GM18505 (cell line): ENCODE results near the gene BNIP2.

Source experiments
- ATAC-seq: cut with Tn5 transposase; IDR thresholded peaks from one replicate; pipeline ENCODE4 v1.9.1; 2021; ENCODE audit not compliant: unreplicated experiment
- POLR2A ChIP-seq: IDR thresholded peaks from 4 replicates; pipeline ENCODE4 v1.6.1; 2011; ENCODE audit warnings: borderline replicate concordance; ENCODE audit not compliant: insufficient read depth, insufficient read length; ENCODE audit errors: extremely low read depth

The BNIP2 gene

GRCh38 chr15:59688782-59689625, at the start of gene BNIP2:
BNIP2 (minus strand) TSS chr15:59689320; CDS start chr15:59682457, 6,863 bp downstream.
- TF ChIP-seq POLR2A, result peak; percentile 79
- ATAC-seq, result peak; percentile 70

GRCh38 chr15:59738676-59739075, 49.6 kb upstream of the BNIP2 start:
- no peak for ATAC-seq
- TF ChIP-seq POLR2A, result no peak

GRCh38 chr15:59736181-59736580, 47.1 kb upstream of the BNIP2 start:
- no peak for TF ChIP-seq POLR2A

DNA sequence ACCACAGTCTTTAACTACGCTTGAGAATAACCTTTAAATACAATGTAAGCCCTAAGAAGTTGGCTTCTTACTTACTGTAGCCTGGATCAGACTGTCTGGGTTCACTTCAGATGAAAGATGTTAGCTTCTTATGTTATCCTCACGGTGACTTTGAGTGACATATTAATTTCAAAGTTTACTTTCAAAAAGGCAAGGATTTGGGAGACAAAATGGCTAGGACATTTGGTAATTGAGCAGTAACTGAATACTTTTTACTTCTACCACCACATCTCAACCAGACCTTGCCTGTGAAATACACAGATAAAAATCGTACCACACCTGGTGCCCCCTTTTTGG, 36.0 kb upstream of the BNIP2 start:
- TF ChIP-seq POLR2A, result no peak
- ATAC-seq, result no peak

More at GRCh38 chr15:59736181-59736580, 47.1 kb upstream of the BNIP2 start:
- no peak for ATAC-seq

DNA sequence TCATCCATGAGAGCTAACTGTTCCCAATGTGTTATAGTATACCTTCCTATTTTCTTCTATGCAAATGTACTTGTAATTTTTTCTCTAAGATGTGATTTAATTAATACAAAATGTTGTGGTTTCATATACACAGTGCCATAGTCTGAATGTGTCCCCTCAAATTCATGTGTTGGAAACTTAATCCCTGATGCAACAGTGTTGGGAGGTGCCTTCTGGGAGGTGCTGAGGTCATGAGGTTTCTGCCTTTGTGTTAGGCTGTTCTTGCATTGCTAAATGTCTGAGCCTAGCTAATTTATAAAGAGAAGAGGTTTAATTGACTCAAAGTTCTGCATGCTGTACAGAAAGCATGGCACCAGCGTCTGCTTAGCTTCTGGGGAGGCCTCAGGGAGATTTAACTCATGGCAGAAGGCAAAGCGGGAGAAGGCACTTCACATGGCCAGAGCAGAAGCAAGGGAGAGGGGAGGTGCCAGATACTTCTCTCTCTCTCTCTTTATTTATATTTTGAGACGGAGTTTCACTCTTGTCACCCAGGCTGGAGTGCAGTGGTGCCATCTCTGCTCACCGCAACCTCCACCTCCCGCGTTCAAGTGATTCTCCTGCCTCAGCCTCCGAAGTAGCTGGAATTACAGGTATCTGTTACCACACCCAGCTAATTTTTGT, 34.7 kb upstream of the BNIP2 start:
- ATAC-seq, result no peak
- no peak for TF ChIP-seq POLR2A

GRCh38 chr15:59722476-59722875, 33.4 kb upstream of the BNIP2 start:
- ATAC-seq, result no peak
- no peak for TF ChIP-seq POLR2A

DNA sequence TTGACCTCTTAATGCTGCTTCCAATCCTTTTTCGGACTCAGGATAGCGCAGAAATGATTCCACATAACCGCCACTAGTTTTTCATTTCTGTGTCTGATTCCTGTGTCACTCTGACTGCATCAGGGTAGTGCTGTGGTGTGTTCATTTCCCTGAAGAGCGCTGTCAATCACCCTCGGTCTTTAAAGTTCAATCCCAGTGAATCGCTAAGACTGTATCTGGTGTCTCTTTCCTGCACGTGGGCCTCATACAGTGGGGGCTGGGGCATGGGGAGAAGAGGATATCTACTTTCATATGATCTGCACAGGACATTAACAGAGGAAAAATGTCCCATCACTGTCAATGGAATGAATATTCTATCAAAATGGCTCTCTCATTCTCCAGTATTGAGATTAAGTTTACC, 32.9 kb upstream of the BNIP2 start:
- no peak for ATAC-seq
- no peak for TF ChIP-seq POLR2A

DNA sequence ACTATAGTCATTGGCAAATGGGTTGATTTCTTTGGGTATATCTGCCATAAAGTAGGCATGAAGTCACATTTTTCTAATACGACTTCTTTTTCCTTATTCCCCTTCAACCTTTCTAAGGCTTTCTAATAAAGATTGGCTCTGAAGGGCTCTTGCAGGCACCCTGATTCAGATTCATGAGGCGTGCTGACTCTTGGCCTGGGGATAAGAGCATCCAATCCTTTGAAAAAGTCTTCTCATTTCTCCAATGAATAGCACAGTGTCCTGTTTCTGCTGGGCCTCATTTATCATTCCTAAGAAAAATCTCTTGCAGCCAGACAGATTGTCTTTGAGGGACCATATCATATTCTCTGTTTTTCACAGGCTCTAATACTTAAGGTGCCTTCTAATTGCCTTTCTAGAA, 32.3 kb upstream of the BNIP2 start:
- ATAC-seq, result no peak
- TF ChIP-seq POLR2A, result no peak

DNA sequence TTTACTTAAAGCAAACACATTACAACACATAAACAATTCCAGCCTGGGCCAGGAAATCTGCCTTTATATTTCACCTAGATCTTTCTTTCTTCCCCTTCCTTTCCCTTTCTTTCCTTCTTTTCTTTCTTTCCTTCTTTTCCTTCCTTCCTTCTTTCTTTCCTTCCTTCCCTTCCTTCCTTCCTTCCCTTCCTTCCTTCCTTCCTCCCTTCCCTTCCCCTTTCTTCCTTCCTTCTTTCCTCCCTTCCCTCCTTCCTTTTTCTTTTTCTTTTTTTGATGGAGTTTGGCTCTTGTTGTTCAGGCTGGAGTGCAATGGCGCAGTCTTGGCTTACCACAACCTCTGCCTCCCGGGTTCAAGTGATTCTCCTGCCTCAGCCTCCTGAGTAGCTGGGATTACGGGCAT, 24.1 kb upstream of the BNIP2 start:
- no peak for TF ChIP-seq POLR2A
- ATAC-seq, result no peak

DNA sequence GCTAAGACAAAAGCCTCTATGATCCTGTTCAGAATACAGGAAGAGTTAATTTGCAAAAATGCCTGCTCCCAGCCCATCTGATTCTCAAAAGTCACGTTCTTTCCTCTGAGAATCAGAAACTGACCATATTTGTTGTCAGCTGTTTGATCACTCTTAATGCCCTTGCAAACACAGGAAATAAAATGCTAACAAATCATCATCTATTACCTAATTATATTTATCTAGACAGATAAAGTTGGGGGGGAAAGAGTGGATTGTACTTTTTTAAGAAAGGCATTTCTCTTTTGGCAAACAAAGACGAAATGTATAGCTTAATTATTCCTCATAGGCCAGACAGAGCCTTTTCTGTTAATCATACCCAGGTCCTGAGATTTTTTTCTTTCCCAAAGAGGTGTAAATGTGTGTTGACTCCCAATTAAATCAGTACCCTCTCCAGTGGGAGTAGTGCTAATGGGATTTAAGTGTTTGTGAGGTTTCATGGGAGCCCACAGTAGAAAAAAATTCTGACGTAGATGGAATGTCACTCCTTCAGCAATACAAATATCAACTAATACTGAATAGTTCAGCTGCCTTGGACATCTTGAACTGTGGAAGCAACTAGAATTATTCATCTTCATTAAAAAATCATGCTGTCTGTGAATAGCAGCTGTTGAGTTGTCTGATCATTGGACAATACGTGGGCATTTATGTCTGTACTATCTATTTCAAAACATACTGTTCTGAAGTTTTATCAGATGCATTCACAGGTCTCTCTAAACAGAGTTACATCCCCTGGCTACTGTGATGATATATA, 22.5 kb upstream of the BNIP2 start:
- TF ChIP-seq POLR2A, result no peak
- no peak for ATAC-seq

GRCh38 chr15:59707619-59708018, 18.5 kb upstream of the BNIP2 start:
- ATAC-seq, result no peak
- TF ChIP-seq POLR2A, result no peak

DNA sequence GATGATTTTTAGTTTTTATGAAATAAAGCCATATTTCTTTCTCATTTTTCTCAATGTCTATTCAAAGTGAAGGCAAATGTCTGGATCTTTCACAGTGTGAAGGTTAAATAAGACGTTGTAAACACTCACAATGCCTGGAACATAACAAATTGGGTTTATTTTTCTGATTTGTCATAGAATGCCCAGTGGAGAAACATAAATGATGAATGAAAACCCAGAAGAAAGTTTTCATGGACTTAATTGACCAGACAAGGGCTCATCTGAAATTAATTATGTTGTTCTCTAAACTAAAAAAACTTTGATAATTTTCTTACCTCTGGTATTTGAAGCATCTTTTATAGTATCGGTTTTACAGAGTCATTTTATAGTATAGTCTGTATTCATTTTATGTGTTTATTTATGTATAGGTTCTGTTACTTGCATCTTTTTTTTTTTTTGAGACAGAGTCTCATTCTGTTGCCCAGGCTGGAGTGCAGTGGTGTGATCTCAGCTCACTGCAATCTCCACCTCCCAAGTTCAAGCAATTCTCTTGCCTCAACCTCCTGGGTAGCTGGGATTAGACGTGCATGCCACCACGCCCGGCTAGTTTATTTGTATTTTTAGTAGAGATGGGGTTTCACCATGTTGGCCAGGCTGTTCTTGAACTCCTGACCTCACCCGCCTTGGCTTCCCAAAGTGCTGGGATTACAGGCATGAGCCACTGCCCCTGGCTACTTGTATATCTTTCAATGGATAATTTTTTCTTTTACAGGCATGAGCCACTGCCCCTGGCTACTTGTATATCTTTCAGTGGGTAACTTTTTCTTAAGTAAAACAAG, 15.1 kb upstream of the BNIP2 start:
- no peak for ATAC-seq

DNA sequence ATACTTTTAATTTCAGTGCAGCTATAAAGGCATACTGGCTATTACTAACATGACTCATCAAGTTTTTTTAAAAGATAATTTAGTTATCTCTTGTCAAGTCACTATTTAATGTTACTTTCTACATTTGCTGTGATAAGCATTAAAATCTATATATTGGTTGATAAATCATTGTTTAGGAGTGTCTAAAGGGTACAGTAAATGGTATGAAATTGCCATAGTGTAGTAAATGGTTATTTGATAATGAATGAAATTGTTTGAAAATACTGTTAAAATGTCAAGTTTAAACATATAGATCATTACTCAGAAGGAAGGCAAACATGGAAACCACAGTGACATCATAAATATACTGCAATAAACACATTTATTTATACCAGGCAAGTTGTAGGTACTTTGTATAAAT, 13.2 kb upstream of the BNIP2 start:
- no peak for TF ChIP-seq POLR2A
- no peak for ATAC-seq

More for the DNA sequence above, 15.1 kb upstream of the BNIP2 start:
- no peak for TF ChIP-seq POLR2A
